ENCODE measurements around the gene CLDN9. TPM values are rescaled to one million over a fixed set of nuclear protein-coding genes. Genes with fewer than 3 reads are reported as not detected.

The CLDN9 gene
- total RNA-seq, 1 donor from 2014 or later, result not detected

GRCh38 chr16:2971985-2972784 is 40.5 kb upstream of the CLDN9 start:
- POLR2A ChIA-PET, result interaction anchor here (0.7 to 1.4 kb wide), 2 partner anchors 8 to 162 kb away, joined by 3 to 4 read pairs; partner anchors contain the start of genes PKMYT1 and ZNF213
- peaks cover 12% of the 10 kb centered on the region for H3K27me3 Mint-ChIP-seq
- H3K27ac Mint-ChIP-seq, result no peak overlapping the region
- DNase-seq (no peak), ATAC-seq (ENCODE audit: low read depth) (no peak)
- intact Hi-C loops (cut with micrococcal nuclease), result no loop called here
- CTCF ChIA-PET, result no interaction called here
- peak overlapping the region; percentile 26 for H3K4me3 Mint-ChIP-seq
- no peaks in the 10 kb centered on the region for H3K9me3 Mint-ChIP-seq
- no peak for TF ChIP-seq CTCF (IDR thresholded peaks at IDR 0.05)
- no peaks in the 10 kb centered on the region for H3K36me3 Mint-ChIP-seq (ENCODE audit: low read depth)
- H3K4me1 Mint-ChIP-seq, result peaks cover 13% of the 10 kb centered on the region

- Mint-ChIP-seq H3K4me1 (peaks cover 10% of the 10 kb centered on the region), H3K27ac (no peak overlapping the region), H3K36me3 (ENCODE audit: low read depth) (no peaks in the 10 kb centered on the region), H3K4me3 (no peak overlapping the region), H3K9me3 (no peaks in the 10 kb centered on the region), H3K27me3 (peaks cover 9% of the 10 kb centered on the region)
- ChIA-PET POLR2A (no interaction called here), CTCF (no interaction called here)
- TF ChIP-seq CTCF (IDR thresholded peaks at IDR 0.05), result no peak
- DNase-seq (no peak), ATAC-seq (ENCODE audit: low read depth) (no peak)
- intact Hi-C loops (cut with micrococcal nuclease), result no loop called here
Measured at GRCh38 chr16:2973093-2973492, 39.6 kb upstream of the CLDN9 start.

GRCh38 chr16:2973605-2974318 is 39.0 kb upstream of the CLDN9 start:
- Mint-ChIP-seq H3K4me1 (peaks cover 4% of the 10 kb centered on the region), H3K27ac (no peak overlapping the region), H3K9me3 (no peaks in the 10 kb centered on the region), H3K27me3 (peaks cover 5% of the 10 kb centered on the region), H3K4me3 (no peak overlapping the region), H3K36me3 (ENCODE audit: low read depth) (no peaks in the 10 kb centered on the region)
- no peak for ATAC-seq (ENCODE audit: low read depth)
- no peak for DNase-seq
- TF ChIP-seq CTCF (IDR thresholded peaks at IDR 0.05), result no peak
- ChIA-PET POLR2A (interaction anchor here (1.3 kb wide), 1 partner anchor 62 kb away, joined by 4 read pairs; the partner anchor contains the start of gene FLYWCH1), CTCF (no interaction called here)
- intact Hi-C loops (cut with micrococcal nuclease), result no loop called here

GRCh38 chr16:2974319-2975056 is 38.2 kb upstream of the CLDN9 start:
- no peak for TF ChIP-seq CTCF (IDR thresholded peaks at IDR 0.05)
- H3K27ac Mint-ChIP-seq, result no peak overlapping the region
- peaks cover 2% of the 10 kb centered on the region for H3K4me1 Mint-ChIP-seq
- POLR2A ChIA-PET, result interaction anchor here (1.3 kb wide), 1 partner anchor 63 kb away, joined by 4 read pairs; the partner anchor contains the start of gene FLYWCH1
- CTCF ChIA-PET, result interaction anchor here (1.2 kb wide), 1 partner anchor 58 kb away, joined by 3 read pairs; no protein-coding TSS in a partner anchor
- H3K4me3 Mint-ChIP-seq, result no peak overlapping the region
- H3K9me3 Mint-ChIP-seq, result no peaks in the 10 kb centered on the region
- intact Hi-C loops (cut with micrococcal nuclease), result no loop called here
- no peaks in the 10 kb centered on the region for H3K36me3 Mint-ChIP-seq (ENCODE audit: low read depth)
- H3K27me3 Mint-ChIP-seq, result peaks cover 5% of the 10 kb centered on the region
- DNase-seq (no peak), ATAC-seq (ENCODE audit: low read depth) (no peak)

Data from activated B cell treated with CpG ODN at 0.5 μM for 24 hours (primary cell).